Superior temporal gyrus (tissue), 1 donor: ENCODE results near the gene SCML2.
"Not testable (repeated sequence)": the region's sequence is repeated elsewhere in the genome, so short reads cannot be mapped to it uniquely, and the experiment has no call there.

ENCODE experiments used
- DNase-seq: peaks from one replicate; pipeline ENCODE4 v3.0.0-alpha.2; 2016; ENCODE audit errors: extremely low spot score

Gene SCML2

GRCh38 chrX:18271309-18271708, 83.2 kb downstream of the SCML2 start:
- DNase-seq = no peak

DNA sequence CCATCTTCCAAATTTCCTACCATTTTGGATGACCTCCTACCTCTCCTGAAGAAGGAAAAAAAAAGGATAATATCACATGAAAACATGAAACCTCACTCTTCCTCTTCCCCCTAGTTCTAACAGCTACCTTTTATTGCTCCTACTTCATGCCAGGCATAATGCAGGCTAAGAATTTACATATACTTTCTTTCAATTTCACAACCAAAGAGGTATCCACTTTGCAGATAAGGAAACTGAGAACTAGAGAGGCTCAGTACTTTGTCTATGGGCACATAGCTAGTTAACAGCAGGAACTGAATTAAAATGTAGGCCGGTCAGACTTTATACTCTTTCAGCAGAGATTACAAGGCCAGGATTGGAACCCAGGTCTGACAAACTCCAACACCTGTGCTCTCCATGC, 99.4 kb downstream of the SCML2 start:
- DNase-seq = no peak

DNA sequence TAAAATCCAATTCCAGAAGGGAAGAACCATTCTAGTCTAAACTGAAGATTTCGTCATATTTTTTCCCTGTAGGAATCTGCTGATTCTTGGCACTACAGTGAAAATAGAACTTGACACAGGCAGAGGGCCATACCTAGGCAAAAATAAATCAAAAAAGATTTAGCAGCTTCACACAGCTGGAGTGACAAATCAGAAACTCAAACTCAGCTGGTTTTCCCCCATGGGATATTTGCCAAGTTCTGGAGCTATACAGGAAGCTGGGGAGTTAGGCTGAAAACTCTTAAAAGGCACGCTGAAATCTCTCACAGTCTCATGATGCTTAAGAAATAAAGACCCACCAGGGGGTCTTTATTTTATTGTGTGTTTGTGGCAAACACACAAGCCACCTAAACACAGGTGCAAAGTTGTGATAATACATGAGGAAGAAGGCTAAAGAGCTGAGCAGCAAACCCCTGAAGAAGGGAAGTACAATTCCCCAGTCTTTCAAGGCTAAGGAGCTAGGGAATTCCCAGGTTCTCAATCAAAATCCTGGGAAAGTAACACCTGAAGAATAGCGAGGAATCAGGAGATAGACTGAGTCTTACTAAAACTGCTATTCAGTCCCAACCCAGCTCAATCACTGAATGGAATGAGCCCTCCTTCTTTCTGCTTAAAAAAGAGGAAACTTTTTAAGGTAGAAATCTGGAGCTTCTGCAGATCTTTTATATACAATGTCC, 101.7 kb downstream of the SCML2 start:
- DNase-seq = no peak

DNA sequence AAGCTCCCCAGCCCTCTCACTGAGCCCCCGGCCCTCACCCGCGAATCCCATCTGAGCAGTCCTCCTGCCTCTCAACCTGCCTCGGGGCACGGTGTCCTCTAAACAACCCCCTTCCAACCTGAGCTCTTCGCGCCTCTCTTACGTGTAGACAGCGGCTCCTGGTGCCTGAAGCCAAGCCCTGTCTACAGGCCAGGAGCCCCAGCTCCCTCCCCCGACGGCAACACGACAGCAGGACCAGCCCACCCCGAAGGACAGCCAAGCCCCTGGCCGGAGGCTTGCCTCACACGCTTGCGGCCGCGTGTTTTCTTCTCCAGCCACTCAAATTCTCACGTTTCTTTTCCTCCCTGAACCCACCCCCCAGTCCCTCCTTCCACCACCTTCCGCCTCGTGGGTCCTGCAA, 124.8 kb downstream of the SCML2 start:
- not testable (repeated sequence) for DNase-seq

DNA sequence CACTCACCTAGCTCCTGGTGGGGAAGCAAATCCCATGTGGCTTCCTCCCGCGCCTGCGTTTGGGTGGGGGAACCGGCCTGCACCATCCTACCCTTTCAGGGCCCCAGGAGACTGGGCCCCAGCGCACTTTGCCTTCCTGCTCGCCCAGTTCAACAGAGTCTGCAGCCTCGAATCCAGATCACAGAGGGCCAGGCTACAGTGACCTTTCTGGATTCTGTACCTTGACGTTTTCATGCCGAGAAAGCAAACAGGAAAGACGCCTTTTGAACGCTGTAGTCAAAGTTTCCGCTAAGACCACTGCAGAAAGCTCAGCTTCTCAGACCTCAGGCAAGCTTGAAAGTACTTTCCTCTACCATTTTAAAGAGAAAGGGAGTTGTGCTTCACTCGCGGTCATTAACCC, 126.4 kb downstream of the SCML2 start:
- DNase-seq = no peak

- DNase-seq = no peak
Measured at GRCh38 chrX:18227458-18227857, 127.0 kb downstream of the SCML2 start.

DNA sequence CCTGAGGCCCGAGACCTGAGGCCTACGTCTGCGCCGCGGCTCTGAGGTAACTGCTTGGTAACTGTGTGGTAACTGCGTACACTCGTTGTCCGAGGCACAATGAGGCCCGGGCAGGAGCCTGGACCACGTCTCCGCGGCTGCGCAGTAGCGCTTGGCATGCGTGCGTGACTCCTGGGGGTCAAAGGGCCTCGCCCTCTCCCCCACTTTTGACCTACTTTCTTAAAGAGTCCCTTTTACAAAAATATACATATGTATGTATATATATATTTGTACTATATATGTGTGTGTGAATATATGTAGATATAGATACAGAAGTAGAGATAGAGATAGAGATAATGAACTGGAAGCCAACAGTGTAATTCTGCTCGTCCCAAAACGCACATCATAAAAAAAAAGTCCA, 133.7 kb downstream of the SCML2 start, which contains the start of gene BEND2:
Gene BEND2 (minus strand): TSS at position 101 of the 400 bp plus-strand sequence. CDS start 136 bp downstream, outside the sequence.
- no peak for DNase-seq

- peak; percentile 37 for DNase-seq
Measured at GRCh38 chrX:18210470-18210869, 144.0 kb downstream of the SCML2 start.

GRCh38 chrX:18206657-18207056, 147.8 kb downstream of the SCML2 start:
- DNase-seq = no peak

DNA sequence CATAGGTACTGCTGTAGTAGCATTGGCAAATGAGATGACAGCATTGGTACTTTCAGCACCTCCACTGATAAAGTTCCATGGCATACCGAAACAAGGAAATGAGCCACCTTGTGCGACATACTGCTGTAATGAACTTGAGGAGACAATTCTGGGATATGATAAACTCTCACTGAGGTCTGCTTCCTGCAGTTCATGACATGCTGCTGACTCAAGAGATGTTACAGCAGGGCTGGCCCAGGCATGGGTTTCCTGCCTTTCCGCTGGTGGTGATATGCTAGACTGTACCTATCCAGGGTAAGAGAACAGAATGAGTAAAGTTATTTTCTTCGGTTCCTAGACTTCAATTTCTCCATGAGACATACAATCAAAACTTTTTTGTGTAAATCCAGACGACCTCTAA, 150.9 kb downstream of the SCML2 start:
- DNase-seq = no peak

GRCh38 chrX:18194688-18195087, 159.8 kb downstream of the SCML2 start:
- no peak for DNase-seq
